Spleen (tissue), 7 donors: ENCODE results near the gene KRT9.

Experiments
- POLR2A ChIP-seq, 3 donors: fragments of 450-650 bp; IDR thresholded peaks; one replicate each; pipeline ENCODE4 v1.5.1; 2017; ENCODE audit warnings: antibody characterized with exemption in 3 of 3, mild to moderate bottlenecking in 1 of 3
- TF ChIP-seq, protein P1 (sequence below), 11 experiments: fragments of 200-600 bp in 7 of 11; fragments of 450-650 bp in 4 of 11; sonication (generic) in 4 of 11; IDR thresholded peaks in 8 of 11; conservative IDR thresholded peaks in 3 of 11; 1 replicate in 7 of 11; 2 replicates in 4 of 11; pipeline versions ENCODE4 v1.4.0 to v1.8.0; 2016 to 2021; ENCODE audit warnings: antibody characterized with exemption in 11 of 11, inconsistent platforms in 4 of 11, mild to moderate bottlenecking in 1 of 11
- donor health status: DM: no; HTN: no; CAD: no; lungs with moderate emphysema.
- donor health status: DM: no; HTN: no; CAD: no.
- donor health status: DM: no; HTN: no; CAD: no.

DNA sequence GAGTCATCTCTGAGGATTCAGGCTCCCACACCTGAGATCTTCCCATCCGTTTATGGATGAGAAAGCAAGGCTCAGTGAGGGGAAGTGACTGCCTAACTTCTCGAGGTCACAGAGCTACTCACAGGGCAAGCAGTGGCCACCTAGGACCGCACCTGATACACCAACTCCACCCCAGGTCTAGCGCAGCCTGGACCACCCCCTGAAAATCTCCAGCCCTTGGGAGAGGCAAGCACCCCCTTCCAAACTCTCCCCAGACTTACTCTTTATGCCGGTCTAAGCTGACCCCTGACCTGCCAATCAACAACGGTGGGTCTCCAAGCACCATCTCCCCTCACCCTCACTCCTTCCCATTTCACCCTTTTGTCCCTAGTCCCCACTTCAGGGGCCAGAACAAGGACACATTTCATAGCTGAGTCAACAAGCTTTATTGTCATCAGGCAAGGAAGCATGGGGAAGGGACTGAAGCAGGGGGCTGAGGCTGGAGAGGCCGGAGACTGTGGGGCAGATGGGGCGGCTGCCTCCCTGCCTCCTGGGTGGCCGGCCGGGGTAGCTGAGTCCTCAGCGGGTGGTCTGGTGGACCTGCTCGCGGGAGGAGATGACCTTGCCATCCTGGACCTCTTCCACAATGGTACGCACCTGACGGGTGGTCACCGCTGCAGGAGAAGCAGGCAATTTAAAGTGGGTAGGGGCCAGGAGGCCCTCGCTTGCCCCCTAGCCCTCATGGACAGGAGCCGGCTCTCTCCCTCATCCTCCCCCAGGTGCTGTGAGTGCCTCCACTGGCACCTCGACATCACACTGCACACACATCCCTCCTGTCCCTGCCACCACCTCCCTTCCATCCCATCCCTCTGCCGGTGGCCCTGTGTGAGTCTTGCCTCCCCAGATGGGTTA lies 47.4 kb upstream of the KRT9 start:
- TF ChIP-seq, protein P1, sequence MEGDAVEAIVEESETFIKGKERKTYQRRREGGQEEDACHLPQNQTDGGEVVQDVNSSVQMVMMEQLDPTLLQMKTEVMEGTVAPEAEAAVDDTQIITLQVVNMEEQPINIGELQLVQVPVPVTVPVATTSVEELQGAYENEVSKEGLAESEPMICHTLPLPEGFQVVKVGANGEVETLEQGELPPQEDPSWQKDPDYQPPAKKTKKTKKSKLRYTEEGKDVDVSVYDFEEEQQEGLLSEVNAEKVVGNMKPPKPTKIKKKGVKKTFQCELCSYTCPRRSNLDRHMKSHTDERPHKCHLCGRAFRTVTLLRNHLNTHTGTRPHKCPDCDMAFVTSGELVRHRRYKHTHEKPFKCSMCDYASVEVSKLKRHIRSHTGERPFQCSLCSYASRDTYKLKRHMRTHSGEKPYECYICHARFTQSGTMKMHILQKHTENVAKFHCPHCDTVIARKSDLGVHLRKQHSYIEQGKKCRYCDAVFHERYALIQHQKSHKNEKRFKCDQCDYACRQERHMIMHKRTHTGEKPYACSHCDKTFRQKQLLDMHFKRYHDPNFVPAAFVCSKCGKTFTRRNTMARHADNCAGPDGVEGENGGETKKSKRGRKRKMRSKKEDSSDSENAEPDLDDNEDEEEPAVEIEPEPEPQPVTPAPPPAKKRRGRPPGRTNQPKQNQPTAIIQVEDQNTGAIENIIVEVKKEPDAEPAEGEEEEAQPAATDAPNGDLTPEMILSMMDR (IDR thresholded peaks at IDR 0.05 in 8 of 11, conservative IDR thresholded peaks at IDR 0.05 in 3 of 11): no peak
- TF ChIP-seq POLR2A (IDR thresholded peaks at IDR 0.05): no peak
